SK-N-MC (cell line): ENCODE measurements around the gene PVALEF.
"Not testable (repeated sequence)": the region's sequence is repeated elsewhere in the genome, so short reads cannot be mapped to it uniquely, and the experiment has no call there.

Experiments used
- DNase-seq: peaks from one replicate; pipeline ENCODE4 v3.0.0-alpha.2; 2011; ENCODE audit warnings: low read depth, low spot score
- H3K27ac ChIP-seq: fragments of 200-600 bp; sonication (generic); 2 replicates; pipeline ENCODE4 v1.5.1; 2016; ENCODE audit warnings: mixed run types
- H3K36me3 ChIP-seq: fragments of 200-600 bp; sonication (generic); 2 replicates; pipeline ENCODE4 v1.6.1; 2017; ENCODE audit warnings: antibody characterized with exemption, low read length, mixed read lengths; ENCODE audit not compliant: insufficient read depth
- H3K4me3 ChIP-seq: fragments of 200-600 bp; sonication (generic); 2 replicates; pipeline ENCODE4 v1.5.1; 2016
- H3K9ac ChIP-seq: fragments of 200-600 bp; sonication (generic); 2 replicates; pipeline ENCODE4 v1.8.0; 2017; ENCODE audit warnings: mixed run types, mixed read lengths; ENCODE audit not compliant: insufficient read length
- H3K9me3 ChIP-seq: fragments of 200-600 bp; sonication (generic); 2 replicates; pipeline ENCODE4 v1.6.1; 2017; ENCODE audit warnings: low read depth, mild to moderate bottlenecking, antibody characterized with exemption, low read length, moderate library complexity, mixed read lengths
- EZH2 ChIP-seq: fragments of 200-600 bp; sonication (generic); IDR thresholded peaks from one replicate; pipeline ENCODE4 v1.6.1; 2017; ENCODE audit warnings: antibody characterized with exemption
- FOXP2 ChIP-seq: optimal IDR thresholded peaks from 2 replicates; pipeline ENCODE3; 2011; ENCODE audit warnings: mild to moderate bottlenecking, moderate library complexity; ENCODE audit not compliant: insufficient read depth; ENCODE audit errors: extremely low read length, control extremely low read depth
- POLR2AphosphoS5 ChIP-seq: IDR thresholded peaks from 2 replicates; pipeline ENCODE4 v1.6.1; 2012; ENCODE audit warnings: mild to moderate bottlenecking, low read depth, low read length, borderline replicate concordance

Gene PVALEF

DNA sequence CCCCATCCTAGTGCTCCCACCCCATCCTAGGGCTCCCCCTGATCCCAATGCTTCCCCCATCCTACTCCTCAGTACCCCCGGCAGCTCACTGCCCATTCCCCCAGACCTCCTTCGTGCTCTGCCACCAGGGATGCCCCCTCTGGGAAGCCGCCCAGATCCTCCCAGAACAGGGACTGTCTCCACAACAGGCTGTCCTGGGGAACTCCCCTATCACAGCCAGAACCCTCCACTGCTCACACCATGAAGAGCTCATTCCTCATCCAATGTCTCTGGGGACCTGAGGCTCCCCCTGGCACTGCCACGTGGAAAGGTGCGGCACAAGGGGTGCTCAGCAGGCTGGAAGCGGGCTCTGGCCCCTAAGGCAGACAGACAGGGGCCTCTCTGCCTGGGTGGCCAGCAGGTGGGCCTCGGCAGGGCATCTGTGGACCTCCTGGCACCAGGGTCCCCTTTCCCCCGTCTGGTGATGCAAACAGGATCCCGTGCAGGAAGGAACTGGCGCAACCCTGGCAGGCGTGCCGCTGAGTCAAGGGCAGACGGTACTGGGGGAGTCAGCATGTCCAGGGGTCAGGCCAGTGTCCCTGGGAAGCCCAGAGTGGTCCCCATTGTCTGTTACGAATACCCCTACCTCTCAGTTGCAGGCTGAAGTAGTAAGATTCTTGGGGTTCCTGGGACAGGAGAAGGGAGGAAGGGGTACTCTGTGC lies 14.8 kb upstream of the PVALEF start:
- H3K9ac ChIP-seq = no peak overlapping the region
- H3K9me3 ChIP-seq = no peaks in the 10 kb centered on the region
- no peak overlapping the region for H3K4me3 ChIP-seq
- H3K36me3 ChIP-seq = no peaks in the 10 kb centered on the region
- TF ChIP-seq POLR2AphosphoS5 = no peak
- no peak for TF ChIP-seq EZH2
- TF ChIP-seq FOXP2 = no peak
- H3K27ac ChIP-seq = no peak overlapping the region
- DNase-seq = no peak

DNA sequence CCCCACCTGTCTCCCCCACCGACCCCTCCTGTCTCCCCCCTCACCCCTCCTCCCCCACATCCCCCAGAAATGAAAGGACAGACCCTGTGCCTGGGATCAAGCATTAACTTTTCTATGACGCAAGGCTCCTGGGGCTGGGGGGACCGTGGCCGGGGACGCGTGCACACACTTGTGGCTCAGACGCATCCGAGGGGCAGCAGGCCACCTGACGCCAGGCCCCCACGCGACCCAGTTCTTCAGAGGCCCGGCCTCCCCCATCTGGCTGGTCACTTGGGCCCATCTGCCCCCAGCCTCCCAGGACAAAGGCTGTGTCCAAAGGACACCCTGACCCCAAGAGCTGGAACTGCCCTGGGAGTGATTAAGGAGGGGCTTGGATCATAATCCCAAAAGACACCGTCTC lies 14.0 kb upstream of the PVALEF start:
- TF ChIP-seq FOXP2 (no peak), POLR2AphosphoS5 (no peak), EZH2 (no peak)
- DNase-seq = no peak

DNA sequence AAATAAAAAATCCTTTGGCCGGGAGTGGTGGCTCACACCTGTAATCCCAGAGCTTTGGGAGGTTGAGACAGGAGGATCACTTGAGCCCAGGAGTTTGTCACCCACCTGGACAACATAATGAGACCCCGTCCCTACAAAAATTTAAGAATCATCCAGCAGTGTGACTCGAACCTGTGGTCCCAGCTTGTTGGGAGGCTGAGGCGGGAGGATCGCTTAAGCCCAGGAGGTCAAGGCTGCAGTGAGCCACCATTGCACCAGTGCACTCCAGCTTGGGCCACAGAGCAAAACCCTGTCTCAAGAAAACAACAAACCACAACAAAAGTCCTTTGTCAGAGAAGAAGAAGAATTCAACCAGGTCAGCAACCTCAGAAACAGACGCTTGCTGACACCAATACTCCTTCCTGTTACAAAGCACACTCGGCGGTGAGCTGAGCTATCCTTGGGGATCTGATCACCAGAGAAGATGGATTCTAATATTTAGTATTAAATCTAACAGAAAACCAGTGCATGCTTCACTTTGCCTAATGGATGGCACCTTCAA lies 12.9 kb upstream of the PVALEF start:
- Histone ChIP-seq H3K36me3 (no peaks in the 10 kb centered on the region), H3K9me3 (no peaks in the 10 kb centered on the region), H3K9ac (no peak overlapping the region), H3K4me3 (no peak overlapping the region), H3K27ac (no peak overlapping the region)
- DNase-seq = no peak
- no peak for TF ChIP-seq POLR2AphosphoS5

More for the DNA sequence above, 14.0 kb upstream of the PVALEF start:
- Histone ChIP-seq H3K4me3 (no peak overlapping the region), H3K36me3 (no peaks in the 10 kb centered on the region), H3K9me3 (no peaks in the 10 kb centered on the region), H3K9ac (no peak overlapping the region), H3K27ac (no peak overlapping the region)

DNA sequence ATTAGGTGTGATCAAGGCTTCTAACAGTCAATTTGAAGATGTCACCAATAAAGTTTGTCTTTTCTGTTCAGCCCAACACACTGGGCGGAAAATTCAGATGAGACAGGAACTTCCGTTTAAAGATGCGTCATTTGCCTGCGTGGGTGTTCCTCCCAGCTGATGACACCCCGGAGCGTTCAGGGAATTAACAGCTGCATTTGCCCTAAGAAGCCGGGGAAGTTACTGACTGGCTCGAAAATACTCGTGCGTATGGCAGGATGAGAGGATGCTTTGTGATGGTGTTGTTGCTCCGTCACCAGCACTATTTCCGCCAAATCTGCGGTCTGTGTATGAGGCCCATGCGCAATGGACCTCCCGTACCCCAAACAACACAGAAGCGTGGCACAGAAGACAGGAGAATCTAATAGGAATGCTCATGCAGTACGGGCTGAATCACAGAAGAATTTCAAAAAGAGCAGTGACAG lies 11.9 kb upstream of the PVALEF start:
- Histone ChIP-seq H3K9me3 (no peaks in the 10 kb centered on the region), H3K9ac (no peak overlapping the region), H3K4me3 (no peak overlapping the region), H3K36me3 (no peaks in the 10 kb centered on the region), H3K27ac (no peak overlapping the region)
- no peak for TF ChIP-seq EZH2
- no peak for TF ChIP-seq POLR2AphosphoS5
- no peak for TF ChIP-seq FOXP2
- peak; percentile 39 for DNase-seq

DNA sequence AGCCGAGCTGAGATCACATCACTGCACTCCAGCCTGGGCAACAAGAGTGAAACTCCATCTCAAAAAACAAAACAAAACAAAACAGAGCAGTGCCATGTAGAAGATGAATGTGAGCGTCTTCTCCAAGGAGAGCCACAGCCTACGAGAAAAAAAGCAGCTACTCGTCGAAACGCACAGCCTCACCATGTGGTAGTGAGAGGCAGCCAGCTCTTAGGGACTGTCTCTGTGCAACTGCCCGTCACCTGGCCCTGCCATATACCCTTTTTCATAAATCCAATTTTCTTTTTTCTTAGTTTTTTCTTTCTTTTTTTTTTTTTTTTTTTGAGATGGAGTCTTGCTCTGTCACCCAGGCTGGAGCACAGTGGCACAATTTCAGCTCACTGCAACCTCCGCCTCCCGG lies 11.3 kb upstream of the PVALEF start:
- H3K9ac ChIP-seq, H3K36me3 ChIP-seq, DNase-seq, H3K27ac ChIP-seq, H3K4me3 ChIP-seq, H3K9me3 ChIP-seq: not testable (repeated sequence)

DNA sequence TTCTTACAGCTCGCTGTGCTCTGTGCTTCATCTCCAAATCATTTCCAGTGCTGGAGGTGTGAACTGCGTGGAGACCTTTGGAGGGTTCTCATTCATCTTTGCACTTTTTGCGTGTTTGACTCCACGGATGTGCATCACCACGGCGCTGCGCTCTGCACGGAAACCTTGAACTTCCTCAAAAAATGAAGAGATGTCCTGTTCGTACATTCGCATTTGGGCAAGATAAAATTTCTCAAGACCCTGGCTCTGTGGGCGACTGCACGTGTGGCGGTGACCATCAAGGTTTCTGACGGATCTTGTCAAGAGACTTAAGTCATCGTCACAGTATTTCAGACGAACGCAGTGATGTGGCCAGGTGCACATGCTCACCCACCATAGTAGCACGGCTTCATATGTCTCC lies 10.3 kb upstream of the PVALEF start:
- no peak overlapping the region for H3K27ac ChIP-seq
- no peaks in the 10 kb centered on the region for H3K9me3 ChIP-seq
- DNase-seq = no peak
- no peaks in the 10 kb centered on the region for H3K36me3 ChIP-seq
- no peak overlapping the region for H3K9ac ChIP-seq
- H3K4me3 ChIP-seq = no peak overlapping the region
- TF ChIP-seq FOXP2 = no peak
- TF ChIP-seq EZH2 = no peak

DNA sequence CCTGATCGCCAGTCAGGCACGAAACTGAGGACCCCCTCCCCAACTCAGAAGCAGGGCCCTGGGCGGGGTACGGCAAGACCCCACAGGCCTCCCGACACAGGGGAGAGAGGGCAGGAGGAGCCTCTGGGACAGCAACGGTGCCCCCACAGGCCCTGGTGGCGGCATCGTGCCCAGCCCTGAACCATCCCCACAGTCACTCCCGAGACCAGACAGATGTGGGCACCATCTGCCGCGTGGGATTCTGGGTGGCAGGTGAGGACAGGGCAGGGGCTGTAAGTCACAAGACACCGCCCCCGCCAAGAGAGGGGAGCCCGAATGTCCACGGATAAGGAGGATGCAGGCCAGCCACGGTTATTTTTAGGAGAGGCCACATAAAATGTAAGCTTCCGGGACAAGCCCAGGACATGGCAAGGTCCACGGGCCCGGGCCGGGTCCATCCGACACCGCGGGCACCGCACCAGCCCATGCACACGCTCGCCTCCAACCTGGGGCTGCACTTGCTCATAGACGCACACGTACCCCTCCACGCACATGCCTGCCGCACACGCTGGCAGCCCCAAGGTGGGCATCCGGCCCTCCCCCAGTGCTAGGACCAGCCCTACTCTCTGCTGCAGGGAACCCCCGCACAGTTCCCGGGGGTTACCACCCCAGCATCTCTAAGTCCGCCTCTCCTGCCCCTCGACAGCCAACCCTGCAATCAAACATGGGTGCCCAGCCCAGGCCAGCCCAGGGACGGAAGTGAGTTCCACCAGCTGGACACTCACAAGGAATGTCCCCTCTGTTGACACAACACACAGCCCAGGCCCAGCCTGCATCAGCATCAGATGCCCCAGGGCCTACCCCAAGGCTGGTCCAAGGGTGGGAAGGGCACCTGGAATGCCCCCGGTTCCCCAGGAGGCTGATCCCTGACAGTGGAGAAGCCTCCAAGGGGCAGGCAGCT lies 8.2 kb upstream of the PVALEF start:
- Histone ChIP-seq H3K27ac (no peak overlapping the region), H3K36me3 (no peaks in the 10 kb centered on the region), H3K9ac (no peak overlapping the region), H3K9me3 (no peaks in the 10 kb centered on the region), H3K4me3 (no peak overlapping the region)
- TF ChIP-seq FOXP2 (no peak), POLR2AphosphoS5 (no peak), EZH2 (no peak)
- DNase-seq = no peak

DNA sequence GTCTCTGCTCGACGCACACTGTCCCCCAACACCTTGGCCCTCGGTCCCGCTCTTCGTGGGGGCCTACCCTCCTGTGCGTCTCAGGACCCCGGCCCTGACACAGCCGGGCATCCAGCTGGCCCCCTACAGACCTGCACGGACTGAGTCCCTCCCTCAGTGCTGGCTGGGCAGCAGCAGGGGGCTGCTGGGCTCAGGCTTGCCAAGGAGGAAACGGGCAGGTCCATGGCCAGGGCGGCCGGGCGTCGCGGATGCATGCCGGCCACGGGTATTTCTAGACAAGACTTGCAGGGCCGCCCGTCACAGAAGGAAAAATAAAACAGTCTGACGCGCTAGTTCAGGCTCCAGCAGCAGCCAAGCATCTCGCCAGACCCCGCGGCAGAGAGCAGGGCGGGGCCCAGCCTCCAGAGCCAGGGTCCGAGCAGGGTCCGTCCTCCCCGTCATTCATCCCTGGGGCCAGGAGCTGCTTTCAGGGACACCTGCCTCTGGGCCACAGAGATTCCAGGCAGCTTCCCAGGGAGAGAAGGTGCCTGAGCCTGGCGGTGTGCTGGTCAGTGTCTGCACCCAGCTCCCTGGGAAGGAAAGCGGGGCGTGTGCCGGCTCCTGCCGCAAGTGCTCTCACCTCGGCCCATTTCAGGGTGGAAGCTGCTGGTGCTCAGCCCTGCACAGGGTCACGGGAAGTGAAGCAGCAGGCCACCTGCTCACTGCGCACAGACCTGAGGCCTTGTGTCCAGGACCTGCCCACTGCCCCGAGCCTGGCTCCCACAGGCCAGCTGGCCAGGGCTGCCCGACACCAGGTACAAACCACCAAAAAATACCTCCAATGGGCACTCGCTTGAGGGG lies 7.2 kb upstream of the PVALEF start:
- Histone ChIP-seq H3K36me3 (no peaks in the 10 kb centered on the region), H3K9me3 (no peaks in the 10 kb centered on the region), H3K4me3 (no peak overlapping the region), H3K27ac (no peak overlapping the region), H3K9ac (no peak overlapping the region)
- no peak for DNase-seq
- TF ChIP-seq POLR2AphosphoS5 (no peak), EZH2 (no peak), FOXP2 (no peak)
